Ovary (tissue), 3 donors: ENCODE results near the gene GUCD1.

ENCODE experiments used
- CTCF ChIP-seq, 3 donors: fragments of 450-650 bp in 2 of 3; fragments of 200-600 bp in 1 of 3; IDR thresholded peaks; one replicate each; pipeline versions ENCODE4 v1.5.1 to v1.8.0; 2016 to 2022; ENCODE audit warnings: antibody characterized with exemption in 3 of 3, mild to moderate bottlenecking in 1 of 3
- POLR2A ChIP-seq: fragments of 450-650 bp; IDR thresholded peaks from one replicate; pipeline ENCODE4 v1.6.1; 2017; ENCODE audit warnings: antibody characterized with exemption, mild to moderate bottlenecking, moderate library complexity
- donor health status: DM: no; HTN: no; CAD: no.

- no peak for TF ChIP-seq CTCF (IDR thresholded peaks at IDR 0.05)
- no peak for TF ChIP-seq POLR2A
These were observed 48.0 kb downstream of the GUCD1 start for GRCh38 chr22:24506802-24507438.
